T47D (cell line): ENCODE results near the gene ATP8A2.

Source experiments
- DNase-seq, 2 experiments: peaks; one replicate each; pipeline versions ENCODE4 v3.0.0 to v3.0.0-alpha.2; 2011 to 2012; ENCODE audit warnings: low read depth in 1 of 2, low spot score in 1 of 2
- JUND ChIP-seq: IDR thresholded peaks from 2 replicates; pipeline ENCODE4 v1.6.1; 2012; ENCODE audit warnings: low read depth
- in situ Hi-C: cut with HindIII; loops from 2 replicates; pipeline ENCODE4 v1.10.0; 2016; ENCODE audit warnings: low sequenced_read_pairs, low pct_unique_long_range_greater_than_20kb

ATP8A2 gene

DNA sequence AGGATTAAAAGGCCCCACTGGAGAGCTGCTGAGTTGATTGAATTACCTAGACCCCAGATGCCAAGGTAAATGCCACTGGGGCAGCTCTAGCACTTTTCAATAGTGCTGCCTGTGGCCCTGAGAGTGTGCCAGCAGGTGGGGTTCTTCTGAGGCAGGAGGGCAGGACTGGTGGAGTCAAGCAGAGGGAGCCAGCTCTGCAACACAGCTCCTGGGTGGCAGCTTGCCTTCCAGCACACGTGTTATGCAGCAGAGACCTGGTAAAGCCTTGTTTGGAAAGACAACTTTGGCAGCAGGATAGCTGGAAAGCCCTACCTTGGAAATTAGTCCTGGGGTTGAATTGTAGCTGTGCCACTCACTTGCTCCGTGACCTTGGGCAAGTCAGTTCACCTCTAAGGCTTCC is 306.6 kb downstream of the ATP8A2 start:
- TF ChIP-seq JUND: no peak
- in situ Hi-C loops: no loop called here
- peak in 1 of 2 experiments; percentile 42 for DNase-seq

DNA sequence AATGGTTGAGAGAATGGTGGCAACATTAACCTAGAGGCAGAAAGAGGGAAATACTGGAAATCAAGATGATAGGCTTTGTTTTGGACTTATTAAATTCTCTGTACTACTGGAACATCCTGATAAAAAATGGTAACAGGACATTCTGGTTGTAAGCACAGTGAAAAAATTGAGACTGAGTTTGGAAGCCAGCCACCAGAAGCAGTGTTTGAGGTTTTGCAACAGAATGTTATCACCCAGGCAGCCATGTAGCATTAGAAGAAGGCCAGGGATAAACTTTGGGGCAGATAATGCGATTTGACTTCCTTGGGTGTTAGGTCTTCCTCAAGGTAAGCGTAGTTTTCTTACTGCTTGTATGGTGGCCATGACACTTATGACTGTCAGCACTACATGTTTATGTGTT is 307.4 kb downstream of the ATP8A2 start:
- in situ Hi-C loops: no loop called here
- no peak for TF ChIP-seq JUND
- no peak for DNase-seq

DNA sequence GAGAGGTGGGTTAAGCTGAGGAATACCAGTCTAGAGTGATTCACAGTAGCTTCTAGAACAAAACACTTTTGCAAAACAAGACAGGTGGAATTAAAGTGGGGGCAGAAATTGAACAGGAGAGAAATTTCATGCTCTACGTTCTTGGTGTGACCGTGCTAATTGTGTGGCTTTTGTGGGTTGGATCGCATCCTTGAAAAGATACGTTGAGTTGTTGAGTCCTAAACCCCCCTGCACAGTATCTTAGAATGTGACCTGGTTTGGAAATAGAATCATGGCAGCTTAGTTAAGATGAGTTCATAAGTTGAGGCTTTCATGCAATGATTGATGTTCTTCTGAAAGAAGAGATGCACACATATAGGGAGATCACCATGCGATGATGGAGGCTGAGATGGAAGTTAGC is 308.2 kb downstream of the ATP8A2 start:
- no peak for TF ChIP-seq JUND
- in situ Hi-C loops: no loop called here

DNA sequence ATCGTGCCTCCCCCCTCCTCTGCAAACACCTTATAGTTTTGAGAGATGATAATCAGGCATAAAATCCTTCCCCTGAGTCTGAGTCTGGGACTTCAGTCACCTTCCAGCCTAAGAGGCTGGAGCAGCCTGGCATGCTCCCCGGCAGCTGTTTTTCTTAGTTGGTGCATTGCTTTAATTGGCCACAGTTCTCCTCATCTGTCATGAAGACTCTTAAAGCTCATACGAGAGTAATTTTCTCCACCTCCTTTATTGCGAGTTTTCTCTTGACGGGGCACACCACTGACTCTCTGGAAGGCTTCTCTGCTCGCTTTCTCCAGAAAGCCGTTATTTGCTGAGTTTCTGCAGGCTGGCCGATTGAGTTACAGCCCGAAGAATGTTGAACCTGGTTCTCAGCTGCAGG is 310.5 kb downstream of the ATP8A2 start:
- DNase-seq: no peak
- in situ Hi-C loops: no loop called here

More for the DNA sequence above, 308.2 kb downstream of the ATP8A2 start:
- no peak for DNase-seq

DNA sequence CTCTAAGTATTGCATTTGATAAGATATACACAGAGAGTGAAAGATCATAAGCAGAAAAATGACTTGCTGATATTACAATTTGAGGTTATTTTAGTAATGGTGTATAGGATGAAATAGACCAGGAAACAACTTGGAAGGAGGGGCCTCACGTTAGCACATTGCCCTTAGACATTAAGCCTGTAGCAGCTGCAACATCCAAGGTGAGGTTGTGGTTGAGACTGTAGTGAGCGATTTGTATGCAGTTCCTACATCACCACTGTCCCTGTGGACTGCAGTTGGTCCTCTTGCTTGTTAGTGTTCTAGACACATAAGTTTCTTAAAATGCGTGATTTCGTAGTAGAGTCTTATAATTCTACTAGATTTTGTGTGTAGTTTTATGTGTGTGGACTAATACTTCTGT is 311.3 kb downstream of the ATP8A2 start:
- in situ Hi-C loops: no loop called here

More for the DNA sequence above, 310.5 kb downstream of the ATP8A2 start:
- TF ChIP-seq JUND: no peak

DNA sequence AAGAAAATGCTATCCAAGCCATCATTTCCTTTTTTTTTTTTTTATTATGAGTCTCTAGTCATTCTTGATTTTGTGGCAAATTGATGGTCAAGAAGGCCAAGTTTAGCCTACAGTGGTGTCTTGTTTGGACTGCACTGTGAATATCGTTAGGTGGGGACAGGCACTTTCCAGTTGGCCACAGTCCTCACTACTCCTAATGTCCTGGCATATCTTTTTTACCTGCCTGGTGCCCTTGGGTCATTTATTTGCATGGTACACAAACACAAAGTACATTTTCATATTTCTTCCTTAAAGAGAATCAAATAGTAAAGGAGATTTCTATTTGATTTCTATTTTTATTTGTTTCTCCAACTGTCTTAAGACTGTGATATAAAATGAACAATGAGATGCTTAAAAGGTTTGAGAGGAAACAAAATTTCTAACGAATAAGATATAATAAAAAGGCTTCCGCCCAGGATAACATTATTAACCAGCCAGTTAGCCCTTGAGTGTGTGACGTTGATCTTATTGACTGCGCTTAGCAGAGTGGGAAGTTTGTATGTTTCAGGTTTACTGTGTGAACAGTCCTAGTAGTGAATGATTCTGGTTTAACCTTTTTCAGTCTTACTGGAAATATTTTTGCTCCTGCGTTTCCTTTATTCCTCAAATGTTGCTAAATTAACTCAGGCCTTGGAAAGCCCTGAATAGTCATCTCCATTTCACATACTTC is 312.0 kb downstream of the ATP8A2 start:
- in situ Hi-C loops: no loop called here
- DNase-seq: no peak
- no peak for TF ChIP-seq JUND

More for the DNA sequence above, 311.3 kb downstream of the ATP8A2 start:
- no peak for TF ChIP-seq JUND
- DNase-seq: no peak

DNA sequence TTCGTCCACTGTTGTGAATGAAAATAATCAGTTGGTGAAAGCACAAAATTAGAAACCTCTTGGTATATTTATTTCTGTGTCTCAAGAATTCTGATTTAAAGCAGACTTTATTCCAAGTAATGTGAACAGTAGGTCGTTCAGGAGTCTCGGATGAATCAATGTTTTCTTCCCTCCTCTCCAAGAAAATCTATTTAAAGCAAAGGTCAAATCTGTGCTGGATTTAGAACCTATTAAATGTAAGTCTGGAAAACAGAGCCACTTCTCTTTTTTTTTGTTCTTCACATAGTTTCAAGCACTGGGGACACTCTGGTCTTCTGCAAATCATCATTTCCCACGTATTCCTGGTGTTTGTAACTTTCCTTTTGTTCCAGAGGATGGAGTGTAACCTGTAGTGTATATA is 312.7 kb downstream of the ATP8A2 start:
- no peak for DNase-seq
- in situ Hi-C loops: no loop called here
- TF ChIP-seq JUND: no peak

DNA sequence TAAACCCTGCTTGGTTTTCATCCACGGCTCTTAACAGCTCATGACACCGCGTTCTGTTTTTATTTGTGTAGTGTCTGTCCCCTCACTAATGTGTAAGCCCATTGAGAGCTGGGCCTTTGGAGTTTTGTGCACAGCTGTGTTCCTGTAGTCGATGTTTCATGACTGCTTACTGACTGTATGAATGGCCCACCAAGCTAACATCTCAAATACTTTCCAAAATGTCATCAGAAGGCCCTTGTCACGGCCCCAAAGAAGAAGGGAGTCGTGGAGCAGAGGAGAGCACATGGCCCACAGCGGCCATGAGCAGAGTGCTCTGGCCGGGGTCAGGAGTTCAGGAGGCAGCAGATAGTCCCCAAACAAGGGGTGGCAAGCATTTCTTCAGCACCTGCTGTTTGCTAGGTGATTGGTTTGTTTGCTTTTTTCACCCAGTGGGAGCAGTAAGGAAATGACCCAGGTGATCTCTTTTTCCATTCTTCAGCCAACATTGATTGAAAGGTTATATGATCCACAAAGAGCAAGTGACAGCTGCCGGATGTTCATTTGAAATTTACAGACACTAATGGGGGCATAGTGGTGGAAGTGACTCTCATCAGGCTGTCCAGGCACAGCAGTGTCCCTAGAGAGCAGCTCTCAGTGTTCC is 315.2 kb downstream of the ATP8A2 start:
- in situ Hi-C loops: no loop called here
- no peak for TF ChIP-seq JUND
- DNase-seq: no peak

DNA sequence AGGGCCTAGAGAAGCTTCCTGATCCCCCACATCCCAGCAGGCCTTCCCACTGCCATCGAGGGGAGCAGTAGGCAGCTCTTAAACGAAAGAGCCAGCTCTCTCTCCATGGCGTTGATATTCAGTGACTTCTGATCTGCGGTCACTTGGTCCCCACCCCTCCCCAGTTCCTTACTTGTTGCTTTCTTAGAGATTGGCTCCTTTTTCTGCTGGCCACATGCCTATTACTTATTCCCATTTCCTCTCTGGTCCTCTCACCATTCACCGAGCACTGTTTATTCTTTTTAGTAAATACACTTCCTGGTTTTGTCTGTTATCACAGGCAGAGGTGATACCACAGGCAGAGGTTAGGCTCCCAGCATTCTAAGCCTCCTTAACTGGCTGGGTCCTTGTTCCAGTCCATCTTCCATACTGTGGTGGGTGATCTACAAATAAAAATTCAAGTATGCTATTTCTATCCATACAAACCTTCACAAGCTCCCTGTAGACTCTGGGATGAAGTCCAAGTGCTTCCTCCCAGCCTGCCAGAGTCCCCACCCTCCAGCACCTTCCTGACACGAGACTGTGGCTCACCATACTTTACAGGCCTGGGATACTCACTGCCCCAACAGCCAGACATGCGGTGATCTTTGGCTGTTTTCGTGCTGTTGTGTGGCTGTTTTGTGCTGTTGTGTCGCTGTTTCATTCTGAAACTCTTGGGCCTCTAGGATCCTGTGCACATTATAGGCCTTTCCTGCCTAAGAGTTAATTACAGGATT is 315.9 kb downstream of the ATP8A2 start:
- no peak for DNase-seq
- no peak for TF ChIP-seq JUND
- in situ Hi-C loops: no loop called here

DNA sequence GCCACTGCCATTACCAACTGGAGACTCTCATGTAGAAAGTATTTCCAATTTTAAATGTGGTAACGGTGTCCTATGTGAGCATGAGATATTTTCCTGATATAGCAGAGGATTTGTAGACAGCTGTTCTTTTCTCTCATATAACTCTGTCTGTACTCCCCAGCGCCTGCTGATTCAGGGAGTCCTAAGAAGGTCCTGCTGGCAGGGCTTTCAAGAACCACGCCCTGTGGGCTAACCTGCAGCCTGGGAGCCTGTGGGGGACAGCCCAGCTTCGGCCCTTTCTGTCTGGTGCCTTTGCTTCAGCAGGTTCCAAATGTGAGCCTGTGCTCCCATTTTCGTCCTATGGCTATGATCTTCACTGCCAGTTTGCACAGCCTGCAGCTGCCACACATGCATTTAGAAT is 316.8 kb downstream of the ATP8A2 start:
- DNase-seq: no peak
- in situ Hi-C loops: no loop called here
- no peak for TF ChIP-seq JUND

DNA sequence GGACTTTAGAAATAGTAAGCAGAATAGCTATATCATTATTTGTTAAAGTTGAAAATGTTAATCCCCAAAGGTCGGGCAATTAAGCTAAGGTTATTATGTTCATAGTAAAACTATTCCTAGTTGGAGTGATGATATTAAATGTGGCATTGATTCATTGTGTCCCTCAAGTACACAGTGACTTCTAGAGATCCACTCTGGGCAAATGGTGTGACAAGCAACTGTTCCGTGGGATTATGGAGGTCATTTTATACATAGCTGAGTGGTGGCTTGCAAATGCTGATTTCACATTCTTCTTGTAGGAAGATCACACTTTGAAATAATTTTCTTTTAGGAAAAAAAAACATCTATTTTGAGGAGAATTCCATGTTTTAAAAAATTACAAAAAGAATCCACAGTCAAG is 317.8 kb downstream of the ATP8A2 start:
- no peak for DNase-seq
- in situ Hi-C loops: no loop called here
- no peak for TF ChIP-seq JUND

DNA sequence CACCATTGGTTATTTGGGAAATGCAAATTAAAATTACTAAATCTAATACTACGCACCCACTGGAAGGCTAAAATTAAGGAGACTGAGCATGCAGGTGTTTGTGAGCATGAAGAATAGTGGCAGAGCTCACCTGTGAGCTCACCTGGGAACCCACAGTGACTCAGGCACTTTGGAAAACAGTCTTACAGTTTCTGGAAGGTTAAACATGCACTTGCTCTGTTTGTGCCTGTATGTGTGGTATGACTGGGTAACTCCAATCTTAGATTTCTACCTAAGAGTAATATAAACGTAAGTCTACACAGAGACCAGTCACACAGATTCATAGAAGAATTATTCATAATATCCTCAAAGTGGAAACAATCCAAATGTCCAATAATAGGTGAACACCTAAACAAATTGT is 318.8 kb downstream of the ATP8A2 start:
- TF ChIP-seq JUND: no peak
- in situ Hi-C loops: no loop called here
- no peak for DNase-seq

DNA sequence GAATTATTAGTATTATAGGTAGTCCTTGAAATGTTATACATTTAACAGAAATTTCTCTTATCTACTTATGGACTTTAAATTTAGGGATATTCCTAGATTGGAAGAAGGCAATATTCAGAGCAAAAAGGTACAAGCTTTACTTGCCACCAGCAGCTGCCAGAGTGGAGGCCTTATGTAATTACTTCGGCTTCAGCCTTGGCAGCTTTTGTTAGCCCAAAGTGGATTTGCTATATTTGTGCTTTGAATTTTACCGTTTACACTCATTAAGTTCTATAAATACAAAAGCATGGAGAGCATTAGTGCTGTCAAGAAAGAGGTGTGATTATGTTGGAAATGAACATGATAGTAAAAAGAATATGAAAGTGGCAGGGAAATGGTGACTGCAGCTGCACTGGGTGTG is 319.9 kb downstream of the ATP8A2 start:
- no peak for DNase-seq
- in situ Hi-C loops: no loop called here
- TF ChIP-seq JUND: no peak
